Embryonic facial prominence (tissue), 1 donor: ENCODE measurements around the gene MCC.

ENCODE experiments used
- DNase-seq: peaks from one replicate; pipeline ENCODE4 v3.0.0-alpha.2; 2016; ENCODE audit errors: extremely low spot score

The MCC gene

GRCh38 chr5:113367586-113367985, 120.7 kb downstream of the MCC start:
- no peak for DNase-seq

DNA sequence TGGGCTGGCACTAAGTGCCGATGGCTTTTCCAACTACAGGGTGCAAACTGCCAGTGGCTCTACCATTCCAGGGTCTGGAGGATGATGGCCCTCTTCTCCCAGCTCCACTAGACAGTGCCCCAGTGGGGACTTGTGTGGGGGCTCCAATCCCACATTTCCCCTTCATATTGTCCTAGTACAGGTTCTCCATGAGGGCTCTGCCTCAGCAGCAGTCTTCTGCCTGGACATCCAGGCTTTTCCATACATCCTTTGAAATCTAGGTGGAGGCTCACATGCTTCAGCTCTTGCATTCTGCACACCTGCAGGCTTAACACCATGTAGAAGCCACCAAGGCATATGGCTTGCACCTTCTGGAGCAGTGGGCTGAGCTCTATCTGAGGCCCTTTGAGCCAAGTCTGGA, 123.8 kb downstream of the MCC start:
- DNase-seq, result no peak

DNA sequence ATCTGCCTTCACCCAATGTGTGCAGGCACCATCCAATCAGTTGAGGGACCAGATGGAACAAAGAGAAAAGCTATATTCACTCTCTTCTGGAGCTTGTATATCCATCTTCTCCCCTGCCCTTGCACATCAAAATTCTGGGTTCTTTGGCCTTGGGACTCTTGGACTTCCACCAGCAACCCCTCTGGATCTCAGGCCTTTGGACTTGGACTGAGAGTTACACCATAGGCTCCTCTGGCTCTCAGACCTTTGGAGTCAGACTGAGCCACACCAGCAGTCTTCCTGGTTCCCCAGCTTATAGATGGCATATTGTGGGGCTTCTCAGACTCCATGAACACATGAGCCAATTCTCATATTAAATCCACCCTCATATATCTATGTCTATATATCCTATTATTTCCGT, 126.6 kb downstream of the MCC start:
- no peak for DNase-seq

- no peak for DNase-seq
These were observed 128.8 kb downstream of the MCC start for GRCh38 chr5:113359419-113359818.

GRCh38 chr5:113358696-113359095, 129.6 kb downstream of the MCC start:
- DNase-seq, result no peak

GRCh38 chr5:113357696-113358476, 130.4 kb downstream of the MCC start:
- no peak for DNase-seq

GRCh38 chr5:113356487-113356886, 131.8 kb downstream of the MCC start:
- DNase-seq, result no peak

DNA sequence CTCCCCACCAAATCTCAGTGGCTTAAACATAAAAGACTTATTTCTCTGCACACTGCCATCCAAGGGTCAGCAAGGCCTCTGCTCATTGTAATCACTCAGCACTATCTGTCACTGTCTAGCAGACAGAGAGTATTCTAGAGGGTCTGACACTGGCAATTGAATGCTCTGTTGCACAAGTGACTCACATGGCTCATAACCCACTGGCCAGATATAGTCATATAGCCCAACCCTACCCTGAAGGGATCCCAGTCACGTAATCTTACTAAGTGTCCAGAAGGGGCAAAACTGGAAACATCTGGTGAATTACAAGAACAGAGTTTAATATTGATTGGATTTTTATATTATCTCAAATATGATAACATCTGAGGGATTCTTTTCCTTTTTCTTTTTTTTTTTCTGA, 134.2 kb downstream of the MCC start:
- DNase-seq, result no peak

DNA sequence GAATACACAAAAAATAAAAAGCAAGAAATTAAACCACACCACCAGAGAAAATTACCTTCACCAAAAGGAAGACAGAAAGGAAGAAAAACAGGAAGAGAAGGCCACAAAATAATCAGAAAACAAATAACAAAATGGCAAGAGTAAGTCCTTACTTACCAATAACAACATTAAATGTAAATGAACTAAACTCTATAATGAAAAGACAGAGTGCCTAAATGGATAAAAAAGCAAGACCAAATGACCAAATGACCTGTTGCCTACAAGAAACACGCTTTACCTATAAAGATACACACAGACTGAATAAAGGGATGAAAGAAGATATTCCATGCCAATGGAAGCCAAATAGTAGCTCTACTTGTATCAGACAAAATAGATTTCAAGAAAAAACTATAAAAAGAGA, 140.7 kb downstream of the MCC start:
- DNase-seq, result no peak

GRCh38 chr5:113344973-113345940, 143.0 kb downstream of the MCC start:
- no peak for DNase-seq

- no peak for DNase-seq
These were observed 144.9 kb downstream of the MCC start for GRCh38 chr5:113343343-113343742.

GRCh38 chr5:113340537-113340936, 147.7 kb downstream of the MCC start:
- DNase-seq, result no peak

DNA sequence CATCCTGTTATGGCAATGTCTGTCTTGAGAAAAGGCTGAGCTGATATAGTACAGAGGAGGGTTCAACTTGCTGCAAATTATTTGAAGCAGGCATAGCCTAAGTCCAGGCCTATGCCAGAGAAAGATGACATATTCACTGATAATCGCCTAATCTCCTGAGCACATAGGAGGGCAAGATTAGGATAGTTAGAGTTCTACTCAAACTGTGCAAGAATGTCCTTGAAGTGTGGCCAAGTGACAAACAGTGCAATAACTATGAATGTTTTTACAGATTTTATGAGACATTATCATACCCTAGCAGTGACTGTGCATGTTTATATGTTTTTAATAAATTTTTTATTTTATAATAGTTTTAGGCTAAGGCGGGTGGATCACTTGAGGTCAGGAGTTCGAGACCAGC, 149.6 kb downstream of the MCC start:
- DNase-seq, result no peak

- no peak for DNase-seq
These were observed 150.5 kb downstream of the MCC start for GRCh38 chr5:113337515-113338415.

DNA sequence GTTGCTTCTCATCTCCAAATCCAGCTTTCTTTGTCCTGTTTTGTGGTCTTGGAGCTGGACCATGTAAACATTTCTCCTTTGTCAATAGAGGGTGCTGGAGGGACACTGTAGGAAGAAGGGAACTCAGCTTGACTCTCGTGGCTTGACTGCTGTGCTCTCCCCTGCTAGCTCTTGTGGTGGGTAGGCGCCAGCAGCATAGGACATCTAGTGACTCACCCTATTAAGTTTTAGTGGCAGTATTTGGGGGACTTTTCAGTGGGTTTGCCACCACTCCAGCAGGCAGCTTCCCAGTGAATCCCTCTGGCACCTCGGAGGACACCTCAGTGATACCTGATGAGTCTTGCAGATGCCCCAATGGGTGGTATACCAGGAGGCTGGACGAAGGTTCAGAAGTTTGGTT, 151.3 kb downstream of the MCC start:
- no peak for DNase-seq

- no peak for DNase-seq
These were observed 154.8 kb downstream of the MCC start for GRCh38 chr5:113333411-113333810.

DNA sequence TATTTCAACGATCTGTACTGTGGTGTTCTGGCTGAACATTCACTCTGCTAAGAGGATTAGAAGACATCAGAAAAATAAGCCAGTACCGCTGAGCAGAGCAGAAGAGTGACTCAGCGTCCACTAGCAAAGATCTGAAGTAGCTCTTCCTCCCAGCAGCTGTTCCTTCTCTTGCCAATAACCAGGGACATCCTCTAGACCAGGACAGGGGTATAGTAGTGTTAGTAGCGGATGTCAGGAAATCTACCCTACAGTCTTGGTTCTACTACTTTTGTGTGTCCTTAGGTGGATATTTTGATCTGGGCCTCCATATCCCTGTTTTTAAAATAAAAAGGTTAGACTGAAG, 157.1 kb downstream of the MCC start:
- DNase-seq, result no peak

DNA sequence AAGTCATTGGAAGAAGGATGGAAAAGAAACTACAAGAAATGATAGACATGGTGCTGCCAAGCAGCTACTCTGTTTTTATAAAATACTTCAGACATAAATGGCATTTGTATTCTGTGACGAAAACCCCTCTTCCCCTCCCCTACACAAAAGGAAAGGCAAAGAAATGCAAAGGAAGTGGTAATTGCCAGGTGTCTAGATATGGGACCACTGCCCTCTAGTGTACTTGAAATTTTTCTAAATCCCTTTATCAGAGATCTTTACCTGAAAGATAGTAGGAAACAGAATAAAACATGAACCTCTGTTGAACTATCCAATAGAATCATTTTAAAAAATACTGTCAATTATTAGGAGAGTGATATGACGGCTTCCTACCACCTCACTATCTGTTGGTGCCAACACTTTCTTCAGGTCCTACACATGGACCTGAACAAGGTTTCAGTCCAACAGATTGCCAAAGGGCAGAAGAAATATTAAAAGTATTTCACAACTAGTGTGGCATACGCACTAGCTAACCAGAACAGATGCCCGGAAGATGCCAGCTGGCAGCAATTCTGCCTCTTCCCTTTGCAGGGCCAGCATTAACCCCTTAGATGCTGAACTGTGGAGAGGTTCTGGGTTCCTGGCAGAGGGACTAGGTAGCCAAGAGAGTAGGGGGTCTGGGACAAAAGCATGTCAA, 157.6 kb downstream of the MCC start:
- DNase-seq, result no peak

DNA sequence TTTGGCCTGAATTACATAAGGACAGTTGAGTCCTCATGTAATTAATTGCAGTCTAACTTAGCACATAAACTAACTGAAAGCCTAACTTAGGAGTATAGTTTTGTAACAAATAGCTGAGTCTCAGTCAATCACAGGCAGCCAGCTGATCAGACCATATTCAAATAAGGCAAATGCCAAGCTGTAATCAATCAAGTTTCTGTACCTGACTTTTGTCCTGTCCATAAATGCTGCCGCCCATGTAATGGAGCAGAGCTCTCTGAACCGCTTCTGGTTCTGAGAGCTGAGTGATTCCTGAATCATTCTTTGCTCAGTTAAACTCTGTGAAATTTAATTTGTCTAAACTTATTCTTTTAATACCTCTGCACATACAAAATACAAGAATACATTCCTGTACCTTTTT, 158.3 kb downstream of the MCC start:
- no peak for DNase-seq

DNA sequence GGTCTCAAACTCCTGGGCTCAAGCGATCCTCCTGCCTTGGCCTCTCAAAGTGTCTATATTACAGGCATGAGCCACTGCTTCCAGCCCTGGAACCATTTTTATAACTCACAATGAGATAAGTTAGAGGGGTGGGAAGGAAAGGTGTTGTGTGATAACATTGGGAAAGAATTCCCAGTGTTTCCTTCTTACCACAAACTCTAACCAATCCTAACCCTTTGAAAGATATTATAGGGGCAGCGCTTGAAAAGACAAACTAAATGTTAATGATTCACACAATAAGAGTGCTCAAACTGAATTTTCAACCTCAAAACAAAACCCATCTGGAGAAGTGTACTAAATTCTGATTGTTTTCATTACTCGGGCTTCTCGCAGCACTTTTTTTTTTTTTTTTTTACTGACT, 163.2 kb downstream of the MCC start:
- DNase-seq, result no peak

DNA sequence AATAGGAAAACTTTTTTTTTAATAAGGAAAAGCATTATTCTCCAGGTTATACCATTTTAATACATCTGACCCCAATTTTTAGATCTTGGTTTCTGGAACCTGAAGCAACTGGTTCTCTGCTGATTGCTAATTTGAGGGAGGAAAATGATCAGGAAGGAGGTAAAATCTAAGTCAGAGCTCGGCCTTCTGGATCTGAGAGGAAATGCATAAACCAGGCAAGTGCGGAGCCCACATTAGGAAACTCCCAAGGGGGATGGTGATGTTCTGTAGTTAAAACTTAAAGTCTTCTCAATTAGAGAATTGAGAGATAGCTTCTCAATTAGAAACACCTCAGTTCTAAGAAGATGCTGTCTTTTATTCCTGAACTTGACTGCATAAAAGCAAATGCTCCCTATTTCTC, 167.0 kb downstream of the MCC start:
- no peak for DNase-seq
